Omental fat pad (tissue), 4 donors: ENCODE data around the gene EXOSC7. TPM values are rescaled to one million over a fixed set of nuclear protein-coding genes. Genes with fewer than 3 reads are reported as not detected.

Source experiments
- ATAC-seq: fragments of 150-250 bp; one replicate; pipeline ENCODE4 v1.9.1; 2016; ENCODE audit warnings: mild to moderate bottlenecking, moderate library complexity; ENCODE audit not compliant: low FRiP score
- DNase-seq: peaks from one replicate; pipeline ENCODE4 v3.0.0-alpha.2; 2019; ENCODE audit warnings: low spot score
- total RNA-seq, 4 donors: library from RNA; depleted of rRNA; stranded (reverse); fragments of >200 nt; gene quantifications; one replicate each; pipeline ENCODE4 v1.1.0, GENCODE V29; 2016
- TF ChIP-seq, protein P1 (sequence below), 3 donors: fragments of 450-650 bp; IDR thresholded peaks; one replicate each; pipeline ENCODE4 v1.5.1; 2016 to 2017; ENCODE audit warnings: antibody characterized with exemption in 3 of 3, mild to moderate bottlenecking in 3 of 3, moderate library complexity in 2 of 3

The EXOSC7 gene
- total RNA-seq, 4 donors from 2014 or later = 31.7 to 47.7 (median 39.0) TPM

- DNase-seq = no peak
- no peak for ATAC-seq
- TF ChIP-seq, protein P1, sequence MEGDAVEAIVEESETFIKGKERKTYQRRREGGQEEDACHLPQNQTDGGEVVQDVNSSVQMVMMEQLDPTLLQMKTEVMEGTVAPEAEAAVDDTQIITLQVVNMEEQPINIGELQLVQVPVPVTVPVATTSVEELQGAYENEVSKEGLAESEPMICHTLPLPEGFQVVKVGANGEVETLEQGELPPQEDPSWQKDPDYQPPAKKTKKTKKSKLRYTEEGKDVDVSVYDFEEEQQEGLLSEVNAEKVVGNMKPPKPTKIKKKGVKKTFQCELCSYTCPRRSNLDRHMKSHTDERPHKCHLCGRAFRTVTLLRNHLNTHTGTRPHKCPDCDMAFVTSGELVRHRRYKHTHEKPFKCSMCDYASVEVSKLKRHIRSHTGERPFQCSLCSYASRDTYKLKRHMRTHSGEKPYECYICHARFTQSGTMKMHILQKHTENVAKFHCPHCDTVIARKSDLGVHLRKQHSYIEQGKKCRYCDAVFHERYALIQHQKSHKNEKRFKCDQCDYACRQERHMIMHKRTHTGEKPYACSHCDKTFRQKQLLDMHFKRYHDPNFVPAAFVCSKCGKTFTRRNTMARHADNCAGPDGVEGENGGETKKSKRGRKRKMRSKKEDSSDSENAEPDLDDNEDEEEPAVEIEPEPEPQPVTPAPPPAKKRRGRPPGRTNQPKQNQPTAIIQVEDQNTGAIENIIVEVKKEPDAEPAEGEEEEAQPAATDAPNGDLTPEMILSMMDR (IDR thresholded peaks at IDR 0.05) = no peak
These were observed 16.8 kb downstream of the EXOSC7 start for GRCh38 chr3:44992555-44993470.

- TF ChIP-seq, protein P1 (IDR thresholded peaks at IDR 0.05) = no peak
- no peak for DNase-seq
- ATAC-seq = peak; percentile 41
These were observed 17.6 kb downstream of the EXOSC7 start for GRCh38 chr3:44993471-44994205.

- no peak for DNase-seq
- TF ChIP-seq, protein P1 (IDR thresholded peaks at IDR 0.05) = no peak
- no peak for ATAC-seq
These were observed 19.2 kb downstream of the EXOSC7 start for GRCh38 chr3:44995142-44995770.

DNA sequence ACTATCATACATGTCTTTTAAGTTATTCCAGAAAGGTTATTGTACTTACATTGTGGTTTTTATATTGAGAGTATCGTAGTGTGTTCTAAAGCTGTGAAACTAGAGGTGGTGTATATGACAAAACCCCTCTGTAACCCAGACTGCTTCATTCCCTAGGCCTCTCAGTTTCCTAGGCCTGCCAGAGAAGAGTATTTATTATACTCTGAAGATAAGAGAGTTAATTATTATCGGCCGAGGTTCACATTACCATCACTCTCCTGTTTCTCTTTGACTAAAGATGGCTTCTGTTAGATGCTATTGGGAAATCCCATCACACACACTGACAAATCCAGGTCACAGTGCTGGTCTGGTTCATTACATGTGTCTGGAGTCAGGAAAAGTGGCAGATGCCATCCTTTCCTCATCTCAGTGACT lies 20.5 kb downstream of the EXOSC7 start:
- TF ChIP-seq, protein P1 (IDR thresholded peaks at IDR 0.05) = no peak
- no peak for DNase-seq
- no peak for ATAC-seq

GRCh38 chr3:44999782-45000181 lies 23.7 kb downstream of the EXOSC7 start:
- DNase-seq (no peak), ATAC-seq (no peak)
- TF ChIP-seq, protein P1 (IDR thresholded peaks at IDR 0.05) = no peak

GRCh38 chr3:45000823-45001222 lies 24.8 kb downstream of the EXOSC7 start:
- DNase-seq = no peak
- TF ChIP-seq, protein P1 (IDR thresholded peaks at IDR 0.05) = no peak
- no peak for ATAC-seq
